IPS DF 6.9 (cell line): ENCODE data around the gene WSB1.

Experiments used
- DNase-seq: peaks from one replicate; pipeline ENCODE4 v3.0.0-alpha.2; 2013; ENCODE audit warnings: low read depth, low spot score
- H3K27ac ChIP-seq: one replicate; pipeline ENCODE4 v1.5.1; 2013; ENCODE audit warnings: low read length, control low read depth
- H3K27me3 ChIP-seq: 2 replicates; pipeline ENCODE4 v1.6.1; 2013; ENCODE audit warnings: mild to moderate bottlenecking, low read length; ENCODE audit not compliant: control insufficient read depth, insufficient read depth
- H3K36me3 ChIP-seq: 2 replicates; pipeline ENCODE4 v1.6.1; 2013; ENCODE audit warnings: low read length; ENCODE audit not compliant: control insufficient read depth, insufficient read depth
- H3K4me1 ChIP-seq: 2 replicates; pipeline ENCODE4 v1.6.1; 2013; ENCODE audit warnings: low read length; ENCODE audit not compliant: control insufficient read depth, insufficient read depth
- H3K4me3 ChIP-seq: 2 replicates; pipeline ENCODE4 v1.5.1; 2013; ENCODE audit warnings: mild to moderate bottlenecking, low read length
- H3K9me3 ChIP-seq: 2 replicates; pipeline ENCODE4 v1.6.1; 2013; ENCODE audit warnings: low read length, inconsistent platforms; ENCODE audit not compliant: control insufficient read depth, insufficient read depth
- WGBS: extraction: QIAGEN DNeasy Blood & Tissue Kit; methylation state at CpG from one replicate; pipeline ENCODE4 v1.1.7; 2013; ENCODE audit warnings: mixed read lengths, missing lambda C conversion rate; ENCODE audit not compliant: insufficient read length, insufficient coverage; 5-methylcytosine and 5-hydroxymethylcytosine counted together

Gene WSB1

DNA sequence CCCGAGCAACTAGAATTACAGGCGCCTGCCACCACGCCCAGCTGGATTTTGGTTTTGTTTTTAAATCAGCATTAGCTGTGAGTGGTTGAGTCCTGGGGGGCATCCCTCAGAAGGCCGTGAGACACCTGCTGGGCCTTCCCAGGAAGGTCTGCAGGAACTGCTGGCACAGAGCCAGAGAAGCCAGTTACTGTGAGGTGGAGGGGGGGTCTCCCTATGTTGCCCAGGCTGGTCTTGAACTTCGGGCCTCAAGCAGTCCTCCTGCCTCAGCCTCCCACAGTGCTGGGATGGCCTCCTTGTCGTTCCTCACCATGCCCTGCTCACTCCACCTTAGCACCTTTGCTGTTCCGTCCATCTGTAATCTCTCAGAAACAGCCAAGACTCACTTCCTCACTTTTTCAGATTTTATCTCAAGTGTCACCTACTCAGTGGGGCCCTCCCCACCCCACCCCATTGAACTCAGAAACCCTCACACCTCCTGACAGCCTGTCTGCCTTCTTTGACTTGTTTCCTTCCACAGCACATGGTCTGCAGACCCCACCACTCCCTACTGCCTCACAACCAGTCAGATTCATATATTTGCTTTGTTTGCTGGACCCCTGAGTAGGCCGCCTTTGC, 62.3 kb downstream of the WSB1 start:
- H3K27me3 ChIP-seq, result no peaks in the 10 kb centered on the region
- H3K4me1 ChIP-seq, result peaks cover 1% of the 10 kb centered on the region; the same call in 1 of the 2 replicates
- no peak overlapping the region for H3K27ac ChIP-seq
- WGBS, result no CpG with 5 or more reads among the region's 8 CpGs
- no peaks in the 10 kb centered on the region for H3K36me3 ChIP-seq
- H3K4me3 ChIP-seq, result no peak overlapping the region
- DNase-seq, result no peak
- H3K9me3 ChIP-seq, result no peaks in the 10 kb centered on the region

DNA sequence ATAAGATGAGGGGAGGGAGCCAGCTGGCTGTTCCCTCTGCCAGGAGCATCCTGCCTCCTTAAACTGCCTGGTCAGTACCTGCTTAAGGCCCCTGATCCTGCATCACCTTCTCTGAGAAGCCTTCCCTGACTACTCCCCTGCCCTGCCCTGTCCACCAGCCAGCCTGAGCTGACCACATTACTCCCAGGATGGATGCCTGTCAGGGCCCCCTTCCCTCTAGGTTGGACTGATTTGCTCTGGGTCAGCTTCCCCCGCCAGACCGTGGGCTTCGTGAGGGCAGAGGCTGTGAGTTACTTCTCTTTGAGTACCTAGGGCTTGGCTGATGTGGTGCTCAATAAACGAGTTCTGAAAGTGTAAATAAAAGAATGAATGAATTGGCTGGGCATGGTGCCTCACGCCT, 63.3 kb downstream of the WSB1 start:
- no peaks in the 10 kb centered on the region for H3K27me3 ChIP-seq
- no peak overlapping the region for H3K27ac ChIP-seq
- no peaks in the 10 kb centered on the region for H3K9me3 ChIP-seq
- H3K36me3 ChIP-seq, result no peaks in the 10 kb centered on the region
- H3K4me1 ChIP-seq, result peaks cover 1% of the 10 kb centered on the region; the same call in 1 of the 2 replicates
- no peak overlapping the region for H3K4me3 ChIP-seq
- WGBS, result no CpG with 5 or more reads among the region's 5 CpGs
- no peak for DNase-seq

DNA sequence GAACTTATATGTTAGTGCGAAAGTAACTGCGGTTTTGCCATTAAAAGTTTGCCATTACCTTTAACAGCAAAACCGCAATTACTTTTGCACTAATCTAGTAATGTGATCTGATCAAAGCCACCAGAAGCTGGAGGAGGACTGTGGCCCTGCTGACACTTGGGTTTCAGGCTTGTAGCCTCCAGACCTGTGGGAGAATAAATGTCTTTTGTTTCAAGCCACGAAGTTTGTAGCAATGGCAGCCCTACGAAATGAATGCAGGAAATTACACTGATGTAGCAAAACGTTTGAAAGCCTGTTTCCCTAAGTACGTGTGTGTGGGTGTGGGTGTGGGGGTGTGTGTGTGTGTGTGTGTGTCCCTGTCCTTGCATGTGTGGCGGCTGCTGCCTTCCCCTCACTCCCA, 66.6 kb downstream of the WSB1 start:
- Histone ChIP-seq H3K4me1 (no peaks in the 10 kb centered on the region), H3K9me3 (no peaks in the 10 kb centered on the region), H3K36me3 (no peaks in the 10 kb centered on the region), H3K27me3 (no peaks in the 10 kb centered on the region), H3K4me3 (no peak overlapping the region), H3K27ac (no peak overlapping the region)
- DNase-seq, result no peak
- WGBS, result no CpG with 5 or more reads among the region's 8 CpGs

DNA sequence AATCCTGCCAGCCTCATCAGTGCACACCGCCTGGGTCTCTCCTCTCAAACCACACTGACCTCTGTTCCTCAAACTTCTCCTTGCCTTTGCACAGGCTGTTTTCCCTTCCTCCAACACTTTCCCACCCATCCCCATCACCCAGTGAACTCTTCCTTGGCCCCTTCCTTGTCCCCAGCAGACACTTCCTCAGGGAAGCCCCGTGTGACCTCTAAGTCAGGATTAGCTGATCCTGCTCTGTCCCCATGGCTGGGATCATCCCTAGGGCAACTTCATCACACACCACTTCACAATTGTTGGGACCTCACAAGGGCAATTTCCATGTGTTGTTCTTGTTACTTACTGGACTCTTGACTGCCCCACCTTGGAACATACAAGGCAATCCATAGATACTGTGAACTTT, 67.8 kb downstream of the WSB1 start:
- Histone ChIP-seq H3K4me3 (no peak overlapping the region), H3K36me3 (no peaks in the 10 kb centered on the region), H3K4me1 (no peaks in the 10 kb centered on the region), H3K9me3 (no peaks in the 10 kb centered on the region), H3K27ac (no peak overlapping the region), H3K27me3 (no peaks in the 10 kb centered on the region)
- WGBS, result no CpG with 5 or more reads among the region's 2 CpGs
- DNase-seq, result no peak

DNA sequence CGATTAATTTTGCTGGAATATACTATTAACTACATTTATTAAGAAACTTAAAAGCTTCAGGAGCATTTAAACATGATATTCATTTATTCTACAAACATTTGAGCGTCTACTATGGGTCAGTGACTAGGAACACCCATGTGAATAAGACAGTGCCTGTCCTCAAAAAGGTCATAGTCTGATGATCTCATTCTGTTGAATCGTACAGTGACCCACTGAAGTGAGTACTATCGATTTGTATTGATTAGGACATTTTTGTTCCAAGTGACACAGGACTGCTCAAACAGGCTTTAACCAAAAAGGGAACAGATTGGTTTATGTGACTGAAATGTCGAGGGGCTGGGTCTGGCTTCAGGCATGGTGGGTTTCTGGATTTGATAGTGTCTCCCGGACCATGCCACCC, 68.6 kb downstream of the WSB1 start:
- H3K4me3 ChIP-seq, result no peak overlapping the region
- H3K36me3 ChIP-seq, result no peaks in the 10 kb centered on the region

DNA sequence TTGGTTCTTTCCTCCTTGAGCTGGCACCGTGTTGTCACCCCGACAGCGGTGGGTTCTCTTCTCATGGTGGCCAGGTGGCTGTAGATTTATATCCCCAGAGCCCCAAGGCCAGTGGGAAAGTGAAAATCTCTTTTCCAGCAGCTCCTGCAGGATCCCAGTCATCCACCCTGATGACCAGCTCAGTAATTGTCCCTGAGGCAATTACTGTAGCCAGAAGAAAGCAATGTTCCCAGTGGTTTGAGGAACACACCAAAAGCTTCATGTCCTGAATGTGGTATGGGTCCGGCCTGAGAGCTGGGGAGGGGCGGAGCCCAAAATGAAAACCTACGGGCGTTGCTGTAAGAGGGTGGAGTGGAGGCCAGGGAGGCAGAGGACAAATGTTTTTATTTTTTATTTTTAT, 69.0 kb downstream of the WSB1 start:
- Histone ChIP-seq H3K27me3 (no peaks in the 10 kb centered on the region), H3K36me3 (no peaks in the 10 kb centered on the region), H3K4me1 (no peaks in the 10 kb centered on the region), H3K4me3 (no peak overlapping the region), H3K9me3 (no peaks in the 10 kb centered on the region), H3K27ac (no peak overlapping the region)
- WGBS, result no CpG with 5 or more reads among the region's 7 CpGs
- DNase-seq, result no peak

More for the DNA sequence above, 68.6 kb downstream of the WSB1 start:
- WGBS, result no CpG with 5 or more reads among the region's 6 CpGs
- no peaks in the 10 kb centered on the region for H3K4me1 ChIP-seq
- no peaks in the 10 kb centered on the region for H3K27me3 ChIP-seq
- H3K27ac ChIP-seq, result no peak overlapping the region
- DNase-seq, result no peak
- H3K9me3 ChIP-seq, result no peaks in the 10 kb centered on the region

DNA sequence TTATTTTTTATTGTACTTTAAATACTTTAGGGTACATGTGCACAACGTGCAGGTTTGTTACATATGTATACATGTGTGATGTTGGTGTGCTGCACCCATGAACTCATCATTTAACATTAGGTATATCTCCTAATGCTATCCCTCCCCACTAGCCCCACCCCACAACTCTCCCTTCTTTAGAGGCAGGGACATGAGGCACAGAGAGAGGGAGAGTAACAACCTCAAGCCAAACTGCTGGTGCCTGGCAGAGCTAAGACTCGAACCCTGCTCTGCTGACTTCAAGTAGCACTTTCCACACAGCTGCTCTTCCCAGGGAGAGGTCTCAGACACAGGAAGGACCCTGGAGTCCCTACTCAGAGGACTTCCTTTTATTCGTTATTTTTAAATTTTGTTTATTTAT, 69.4 kb downstream of the WSB1 start:
- WGBS, result no CpG with 5 or more reads among the region's 3 CpGs

More for the DNA sequence above, 69.4 kb downstream of the WSB1 start:
- Histone ChIP-seq H3K4me3 (no peak overlapping the region), H3K27ac (no peak overlapping the region), H3K27me3 (no peaks in the 10 kb centered on the region), H3K36me3 (no peaks in the 10 kb centered on the region), H3K9me3 (no peaks in the 10 kb centered on the region), H3K4me1 (no peaks in the 10 kb centered on the region)
- no peak for DNase-seq
